Ectodermal cell (in vitro differentiated cells): ENCODE measurements around the gene EDIL3. TPM values are rescaled to one million over a fixed set of nuclear protein-coding genes. Genes with fewer than 3 reads are reported as not detected.

Experiments used
- H3K27ac ChIP-seq: 2 replicates; pipeline ENCODE4 v1.7.0; 2013; ENCODE audit warnings: mild to moderate bottlenecking, low read depth, low read length; ENCODE audit not compliant: insufficient read depth, poor library complexity, severe bottlenecking
- H3K27me3 ChIP-seq: 2 replicates; pipeline ENCODE4 v1.7.0; 2013; ENCODE audit warnings: mild to moderate bottlenecking, low read length; ENCODE audit not compliant: insufficient read depth, control insufficient read depth, poor library complexity, severe bottlenecking
- H3K36me3 ChIP-seq: one replicate; pipeline ENCODE4 v1.7.0; 2013; ENCODE audit warnings: low read length; ENCODE audit not compliant: control insufficient read depth, insufficient read depth
- H3K4me1 ChIP-seq: one replicate; pipeline ENCODE4 v1.7.0; 2013; ENCODE audit warnings: low read length; ENCODE audit not compliant: control insufficient read depth, insufficient read depth
- H3K4me3 ChIP-seq: 2 replicates; pipeline ENCODE4 v1.7.0; 2013; ENCODE audit warnings: low read depth, low read length, control low read depth; ENCODE audit not compliant: insufficient read depth
- H3K9me3 ChIP-seq: 2 replicates; pipeline ENCODE4 v1.7.0; 2013; ENCODE audit warnings: mild to moderate bottlenecking, low read length, moderate library complexity; ENCODE audit not compliant: control insufficient read depth
- WGBS, 2 experiments: methylation state at CpG; one replicate each; pipeline ENCODE4 v1.1.7; 2013; ENCODE audit warnings: missing lambda C conversion rate in 2 of 2; 5-methylcytosine and 5-hydroxymethylcytosine counted together
- polyA plus RNA-seq, 4 experiments: library from polyadenylated mRNA; stranded (reverse); fragments of 50-300 nt; gene quantifications; one replicate each; pipeline ENCODE4 v1.2.3, GENCODE V29; 2013

Gene EDIL3, protein sequence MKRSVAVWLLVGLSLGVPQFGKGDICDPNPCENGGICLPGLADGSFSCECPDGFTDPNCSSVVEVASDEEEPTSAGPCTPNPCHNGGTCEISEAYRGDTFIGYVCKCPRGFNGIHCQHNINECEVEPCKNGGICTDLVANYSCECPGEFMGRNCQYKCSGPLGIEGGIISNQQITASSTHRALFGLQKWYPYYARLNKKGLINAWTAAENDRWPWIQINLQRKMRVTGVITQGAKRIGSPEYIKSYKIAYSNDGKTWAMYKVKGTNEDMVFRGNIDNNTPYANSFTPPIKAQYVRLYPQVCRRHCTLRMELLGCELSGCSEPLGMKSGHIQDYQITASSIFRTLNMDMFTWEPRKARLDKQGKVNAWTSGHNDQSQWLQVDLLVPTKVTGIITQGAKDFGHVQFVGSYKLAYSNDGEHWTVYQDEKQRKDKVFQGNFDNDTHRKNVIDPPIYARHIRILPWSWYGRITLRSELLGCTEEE
- 9.5 TPM for polyA plus RNA-seq (2013, experiment 1 of 4)
- 12.8 TPM for polyA plus RNA-seq (2013, experiment 2 of 4)
- 9.9 TPM for polyA plus RNA-seq (2013, experiment 3 of 4)
- 12.3 TPM for polyA plus RNA-seq (2013, experiment 4 of 4)

DNA sequence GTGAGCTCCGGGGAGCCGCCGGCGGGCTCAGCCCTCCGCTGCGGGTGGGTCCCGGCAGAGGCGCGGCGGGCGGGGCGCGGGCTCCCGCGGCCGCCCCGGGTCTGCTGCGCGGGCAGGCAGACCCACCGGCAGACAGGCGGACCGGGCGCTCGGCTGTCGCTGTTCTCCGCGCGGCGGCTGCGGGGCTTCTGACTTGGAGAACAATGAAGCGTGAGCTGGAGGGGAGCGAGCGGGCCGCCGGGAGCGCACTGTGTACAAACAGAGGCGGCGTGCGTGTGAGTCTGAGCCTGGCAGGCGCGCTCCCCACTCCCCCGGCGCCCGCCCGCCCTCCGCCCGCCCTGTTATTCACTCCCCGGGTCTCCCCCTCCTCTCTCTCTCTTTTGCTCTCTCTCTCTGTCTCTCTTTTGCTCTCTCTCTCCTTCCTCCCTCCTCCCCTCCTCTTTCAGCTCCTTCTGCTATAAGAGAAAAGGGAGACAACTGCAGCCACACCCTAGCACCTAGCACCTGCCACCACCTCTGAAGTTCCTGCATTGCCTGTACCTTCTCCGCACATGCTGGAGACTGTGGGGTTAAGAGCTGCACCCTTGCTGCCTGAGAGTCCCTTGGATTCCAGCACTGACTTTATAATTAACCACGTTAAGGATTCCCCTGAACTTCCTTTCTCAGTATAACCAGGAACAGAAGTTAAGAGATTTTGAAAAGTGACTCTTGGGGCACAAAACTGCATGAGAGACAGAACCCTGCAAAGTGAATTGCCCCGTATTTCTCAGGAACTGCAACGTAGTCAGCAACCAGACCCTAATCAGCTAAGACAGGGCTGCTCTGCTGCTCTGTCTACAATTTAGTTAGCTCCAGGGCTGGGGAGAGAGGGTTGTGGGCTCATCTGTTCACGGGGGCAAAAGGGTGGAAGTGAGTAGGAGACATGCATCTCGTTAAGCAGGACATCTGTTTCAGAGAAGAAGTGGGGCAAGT lies at the start of gene EDIL3:
Gene EDIL3, minus strand, starts transcription at position 277 of the 972 bp plus-strand sequence. CDS start 506 bp downstream, outside the sequence.
- 0% methylated on average over 52 to 54 of the region's 54 CpGs for WGBS, 2 experiments
- Histone ChIP-seq H3K27ac (no peak within 1 kb of the TSS), H3K4me3 (peak within 1 kb of the TSS; percentile 61), H3K27me3 (peaks cover 53% of the 10 kb centered on the region), H3K9me3 (no peaks in the 10 kb centered on the region), H3K4me1 (peaks cover 4% of the 10 kb centered on the region), H3K36me3 (no peaks in the 10 kb centered on the region)

GRCh38 chr5:84433461-84433860 lies 48.8 kb upstream of the EDIL3 start:
- Histone ChIP-seq H3K27ac (no peak overlapping the region), H3K27me3 (no peaks in the 10 kb centered on the region), H3K36me3 (no peaks in the 10 kb centered on the region), H3K4me1 (no peaks in the 10 kb centered on the region), H3K9me3 (no peaks in the 10 kb centered on the region), H3K4me3 (no peak overlapping the region)
- WGBS, 2 experiments: no CpG with 5 or more reads among the region's 1 CpG

GRCh38 chr5:84430863-84431663 lies 46.4 kb upstream of the EDIL3 start:
- 95 to 96% methylated on average over 3 of the region's 3 CpGs for WGBS, 2 experiments
- Histone ChIP-seq H3K4me1 (no peaks in the 10 kb centered on the region), H3K9me3 (no peaks in the 10 kb centered on the region), H3K27ac (no peak overlapping the region), H3K27me3 (no peaks in the 10 kb centered on the region), H3K4me3 (no peak overlapping the region), H3K36me3 (no peaks in the 10 kb centered on the region)

- no peaks in the 10 kb centered on the region for H3K27me3 ChIP-seq
- no peaks in the 10 kb centered on the region for H3K36me3 ChIP-seq
- peaks cover 4% of the 10 kb centered on the region for H3K4me1 ChIP-seq
- H3K27ac ChIP-seq: no peak overlapping the region
- H3K4me3 ChIP-seq: no peak overlapping the region
- H3K9me3 ChIP-seq: no peaks in the 10 kb centered on the region
These were observed 45.4 kb upstream of the EDIL3 start for GRCh38 chr5:84430079-84430478.

DNA sequence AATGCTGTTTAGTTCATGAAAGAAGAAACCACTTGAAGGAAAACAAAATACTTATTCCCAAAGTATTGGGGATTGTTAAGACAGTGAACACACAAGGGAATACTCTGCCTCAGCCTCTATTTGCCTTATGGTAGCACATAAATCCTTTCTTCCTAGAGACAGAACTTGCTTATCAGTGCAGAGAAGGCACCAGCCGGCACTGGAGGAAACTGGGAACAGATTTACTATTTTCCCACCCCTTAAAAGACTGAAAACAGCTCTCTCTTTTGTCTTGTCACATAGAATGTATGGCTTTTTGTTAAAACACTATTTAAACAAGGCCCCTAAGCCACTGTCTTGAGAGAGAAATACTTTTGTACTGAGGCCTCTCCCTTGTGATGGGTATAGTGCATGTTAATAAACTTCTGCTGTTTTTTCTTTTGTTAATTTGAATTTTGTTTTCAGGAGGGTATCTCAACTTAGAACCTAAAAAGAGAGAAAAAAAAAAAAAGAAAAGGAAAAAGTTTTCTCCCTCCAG lies 40.7 kb upstream of the EDIL3 start:
- Histone ChIP-seq H3K4me3 (no peak overlapping the region), H3K27me3 (no peaks in the 10 kb centered on the region), H3K36me3 (no peaks in the 10 kb centered on the region), H3K9me3 (no peaks in the 10 kb centered on the region), H3K27ac (peak overlapping the region; percentile 26), H3K4me1 (peaks cover 4% of the 10 kb centered on the region)
- WGBS, 2 experiments: 13 to 36% methylated on average over 1 of the region's 1 CpG

- no peaks in the 10 kb centered on the region for H3K27me3 ChIP-seq
- H3K36me3 ChIP-seq: no peaks in the 10 kb centered on the region
- no peaks in the 10 kb centered on the region for H3K9me3 ChIP-seq
- WGBS, 2 experiments: 83 to 85% methylated on average over 3 of the region's 3 CpGs
- H3K4me1 ChIP-seq: no peaks in the 10 kb centered on the region
- no peak overlapping the region for H3K27ac ChIP-seq
- H3K4me3 ChIP-seq: no peak overlapping the region
These were observed 35.1 kb upstream of the EDIL3 start for GRCh38 chr5:84419742-84420141.

DNA sequence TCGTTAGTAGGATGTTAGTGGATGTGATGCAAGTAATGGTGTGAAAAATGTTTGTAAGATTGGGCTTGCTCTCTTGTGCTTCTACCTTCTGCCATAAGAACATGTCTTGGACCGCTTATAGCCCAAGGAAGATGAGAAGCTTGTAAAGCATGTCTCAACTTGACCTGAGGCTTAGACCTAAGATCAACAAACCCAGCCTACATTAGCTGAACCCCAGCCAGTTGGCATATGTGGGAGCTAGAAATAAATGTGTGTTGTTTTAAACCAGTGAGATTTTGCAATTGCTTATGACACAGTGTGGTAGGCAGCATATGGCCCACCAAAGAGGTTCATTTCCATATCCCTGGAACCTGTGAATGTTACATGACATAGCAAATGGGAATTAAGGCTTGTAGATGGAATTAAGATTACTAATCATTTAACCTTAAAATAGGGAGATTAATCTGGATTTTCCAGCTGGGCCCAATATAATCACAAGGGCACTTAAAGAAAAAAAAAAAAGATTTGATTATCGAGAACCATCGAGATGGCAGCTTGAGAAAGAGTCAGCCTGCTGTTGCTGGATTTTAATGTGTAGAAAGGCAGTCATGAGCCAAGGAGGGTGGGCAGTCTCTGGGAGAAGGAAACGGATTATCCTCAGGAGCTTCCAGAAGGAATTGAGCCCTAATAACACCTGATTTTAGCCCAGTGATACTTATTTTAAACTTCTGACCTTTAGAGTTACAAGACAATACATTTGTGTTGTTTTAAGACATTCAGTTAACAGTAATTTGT lies 27.3 kb upstream of the EDIL3 start:
- H3K27ac ChIP-seq: no peak overlapping the region
- H3K9me3 ChIP-seq: no peaks in the 10 kb centered on the region
- 94% methylated on average over 5 of the region's 5 CpGs for WGBS, 2 experiments
- no peaks in the 10 kb centered on the region for H3K36me3 ChIP-seq
- no peaks in the 10 kb centered on the region for H3K4me1 ChIP-seq
- no peak overlapping the region for H3K4me3 ChIP-seq
- H3K27me3 ChIP-seq: no peaks in the 10 kb centered on the region

DNA sequence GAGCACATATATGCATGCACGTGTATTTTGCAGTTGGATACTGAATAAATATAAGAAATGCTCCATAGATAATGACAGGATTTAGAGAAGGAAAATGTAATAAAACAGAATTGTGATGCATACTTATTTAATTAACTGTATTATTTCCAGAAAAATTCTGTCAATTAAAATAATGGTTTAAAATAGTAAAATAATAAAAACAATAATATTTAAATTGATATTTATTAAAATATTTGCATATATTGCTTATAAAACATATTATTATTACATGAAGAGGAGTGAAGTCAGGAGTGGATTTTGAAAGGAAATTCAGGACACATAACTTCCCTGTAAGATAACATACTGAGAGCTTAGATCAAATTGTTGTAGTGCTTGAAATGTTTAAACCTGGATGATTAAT lies 21.4 kb upstream of the EDIL3 start:
- Histone ChIP-seq H3K9me3 (no peaks in the 10 kb centered on the region), H3K27ac (no peak overlapping the region), H3K36me3 (no peaks in the 10 kb centered on the region), H3K4me1 (no peaks in the 10 kb centered on the region), H3K27me3 (no peaks in the 10 kb centered on the region), H3K4me3 (no peak overlapping the region)
- 90 to 100% methylated on average over 1 of the region's 1 CpG for WGBS, 2 experiments

DNA sequence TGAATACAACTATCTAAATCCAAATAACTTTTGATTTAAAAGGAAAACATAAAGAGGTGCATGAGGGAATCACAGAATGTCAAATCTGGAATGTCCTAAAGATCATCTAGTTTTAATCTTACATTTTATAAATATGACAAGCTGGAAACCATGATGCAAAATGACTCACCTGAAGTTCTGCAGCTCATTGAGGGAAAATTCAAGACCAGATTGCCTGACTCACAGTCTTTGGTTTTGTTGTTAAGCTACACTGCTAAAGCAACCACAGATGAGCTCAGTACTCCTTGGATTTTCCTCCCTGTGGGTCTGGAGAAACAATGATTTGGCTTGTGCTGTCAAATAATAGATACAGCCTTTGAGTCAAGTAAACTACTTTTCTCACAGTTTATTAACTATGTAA lies 19.1 kb upstream of the EDIL3 start:
- Histone ChIP-seq H3K27me3 (no peaks in the 10 kb centered on the region), H3K4me3 (no peak overlapping the region), H3K27ac (no peak overlapping the region), H3K36me3 (no peaks in the 10 kb centered on the region), H3K4me1 (no peaks in the 10 kb centered on the region), H3K9me3 (no peaks in the 10 kb centered on the region)
